HepG2 (cell line): ENCODE measurements around the gene LCN2. TPM values are rescaled to one million over a fixed set of nuclear protein-coding genes. Genes with fewer than 3 reads are reported as not detected.
A peak's percentile ranks its signal among the peaks of the same experiment; 100 is the strongest.

Experiments used
- DPF2 ChIP-seq: sonication (generic); formaldehyde crosslinking; IDR thresholded peaks from 2 replicates; pipeline ENCODE4 v1.4.0; 2020; ENCODE audit warnings: mild to moderate bottlenecking, low read depth, missing genetic modification reagents, borderline replicate concordance
- FOXM1 ChIP-seq: sonication (generic); formaldehyde crosslinking; IDR thresholded peaks from 2 replicates; pipeline ENCODE4 v1.5.0; 2020; ENCODE audit warnings: missing genetic modification reagents
- HCFC1 ChIP-seq: fragments of 150-350 bp; IDR thresholded peaks from 2 replicates; pipeline ENCODE4 v1.6.1; 2014; ENCODE audit warnings: low read depth, low read length
- HMGA1 ChIP-seq: sonication (generic); formaldehyde crosslinking; conservative IDR thresholded peaks from 2 replicates; pipeline ENCODE4 v1.4.0; 2020; ENCODE audit warnings: missing genetic modification reagents
- NCOA2 ChIP-seq: sonication (generic); formaldehyde crosslinking; IDR thresholded peaks from 2 replicates; pipeline ENCODE4 v1.8.0; 2022; ENCODE audit warnings: inconsistent platforms
- SAP130 ChIP-seq: IDR thresholded peaks from 2 replicates; pipeline ENCODE4 v1.6.1; 2016; ENCODE audit warnings: low read depth
- SETDB1 ChIP-seq: sonication (generic); formaldehyde crosslinking; IDR thresholded peaks from 2 replicates; pipeline ENCODE4 v1.5.1; 2020; ENCODE audit warnings: missing genetic modification reagents, mild to moderate bottlenecking, borderline replicate concordance
- SNAPC2 ChIP-seq: sonication (generic); formaldehyde crosslinking; IDR thresholded peaks from 2 replicates; pipeline ENCODE4 v1.8.1; 2022; ENCODE audit warnings: mild to moderate bottlenecking, missing genetic modification reagents
- ZNF225 ChIP-seq: sonication (generic); formaldehyde crosslinking; IDR thresholded peaks from 2 replicates; pipeline ENCODE4 v1.4.0; 2020; ENCODE audit warnings: mild to moderate bottlenecking, missing genetic modification reagents
- ZNF337 ChIP-seq: sonication (generic); formaldehyde crosslinking; IDR thresholded peaks from 2 replicates; pipeline ENCODE4 v1.5.1; 2020; ENCODE audit warnings: missing genetic modification reagents, low read depth, mild to moderate bottlenecking, borderline replicate concordance
- ZNF530 ChIP-seq: sonication (generic); formaldehyde crosslinking; IDR thresholded peaks from 2 replicates; pipeline ENCODE4 v1.5.0; 2020; ENCODE audit warnings: low read depth, mild to moderate bottlenecking, missing genetic modification reagents
- ZNF660 ChIP-seq: sonication (generic); formaldehyde crosslinking; IDR thresholded peaks from 2 replicates; pipeline ENCODE4 v1.5.1; 2020; ENCODE audit warnings: mild to moderate bottlenecking, low read depth, missing genetic modification reagents, borderline replicate concordance
- ZNF749 ChIP-seq: sonication (generic); formaldehyde crosslinking; IDR thresholded peaks from 2 replicates; pipeline ENCODE4 v1.8.0; 2022; ENCODE audit warnings: mild to moderate bottlenecking, missing genetic modification reagents, moderate library complexity, borderline replicate concordance
- ZSCAN5A ChIP-seq: sonication (generic); formaldehyde crosslinking; IDR thresholded peaks from 2 replicates; pipeline ENCODE4 v1.8.0; 2022; ENCODE audit warnings: mild to moderate bottlenecking, missing genetic modification reagents, borderline replicate concordance
- polyA plus RNA-seq, 8 experiments: library from polyadenylated mRNA; depleted of rRNA in 3 of 8; stranded (reverse) in 7 of 8; unstranded in 1 of 8; fragments of >200 nt; fragmentation: Illumina TruSeq in 4 of 8; extraction: Trizol in 4 of 8; gene quantifications; 2 replicates each; pipeline versions ENCODE4 v1.2.1 to v1.2.3, GENCODE V29; 2011 to 2016; ENCODE audit warnings: low read depth in 4 of 8, missing spikeins in 1 of 8, mixed read lengths in 1 of 8; ENCODE audit not compliant: insufficient read depth in 1 of 8
- total RNA-seq, 5 experiments: library from RNA; depleted of rRNA; stranded (reverse); fragments of >200 nt; fragmentation: Illumina TruSeq; extraction: Trizol; gene quantifications; 2 replicates each; pipeline ENCODE4 v1.2.3, GENCODE V29; 2016; ENCODE audit warnings: low read depth in 1 of 5
- TF ChIP-seq, protein P1 (sequence below), 2 experiments: sonication (generic) in 1 of 2; formaldehyde crosslinking in 1 of 2; IDR thresholded peaks; 2 replicates each; pipeline versions ENCODE4 v1.5.1 to v1.6.1; 2011 to 2020; ENCODE audit warnings: borderline replicate concordance in 1 of 2, low read depth in 1 of 2, low read length in 1 of 2, mild to moderate bottlenecking in 1 of 2, missing genetic modification reagents in 1 of 2, moderate library complexity in 1 of 2
- TF ChIP-seq, protein P2 (sequence below): sonication (generic); formaldehyde crosslinking; IDR thresholded peaks from 2 replicates; pipeline ENCODE4 v1.5.1; 2020; ENCODE audit warnings: mild to moderate bottlenecking, moderate library complexity, missing genetic modification reagents
- TF ChIP-seq, protein P3 (sequence below): sonication (generic); formaldehyde crosslinking; IDR thresholded peaks from 2 replicates; pipeline ENCODE4 v1.4.0; 2020; ENCODE audit warnings: missing genetic modification reagents

The LCN2 gene
- total and polyA plus RNA-seq, 2 of the 13 experiments (the other 11 are each of a cell fraction or from before 2014, with no cell fraction given): 0.38 to 1.4 TPM

DNA sequence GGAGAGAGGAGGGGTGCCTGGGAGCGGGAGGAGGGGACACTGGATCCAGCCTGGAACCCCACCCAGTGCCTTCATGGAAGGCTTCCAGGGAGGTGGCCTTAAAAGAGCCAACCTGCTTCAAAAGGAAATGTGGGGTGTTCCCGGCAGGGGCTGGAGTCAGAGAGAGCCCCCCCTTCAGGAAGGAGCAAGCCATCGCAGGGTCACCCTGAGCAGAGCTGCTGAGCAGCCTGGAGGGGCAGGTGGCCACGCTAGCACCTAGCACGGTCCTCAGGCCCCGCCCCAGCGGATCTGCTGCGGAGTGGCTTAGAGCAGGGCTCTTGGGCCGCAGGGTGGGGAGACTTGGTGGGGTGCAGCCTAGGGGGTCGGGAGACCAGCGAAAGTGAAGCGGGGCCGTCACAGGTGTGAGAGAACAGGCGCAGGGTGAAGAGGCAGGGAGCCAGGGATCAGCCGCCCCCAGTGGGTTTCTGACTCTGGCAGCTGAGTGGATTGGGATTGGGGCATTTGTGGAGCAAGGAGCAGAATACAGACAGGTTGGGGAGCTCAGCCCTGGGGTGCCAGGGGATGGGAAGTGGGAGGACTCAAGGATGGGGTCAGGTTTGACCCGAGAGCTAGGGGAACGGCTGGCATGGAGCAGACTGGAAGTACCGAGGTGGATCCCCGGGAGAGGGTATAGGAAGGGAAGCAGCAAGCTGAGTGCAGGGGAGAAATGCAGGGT, 1.5 kb downstream of the LCN2 start (continued):
- TF ChIP-seq, protein P1, sequence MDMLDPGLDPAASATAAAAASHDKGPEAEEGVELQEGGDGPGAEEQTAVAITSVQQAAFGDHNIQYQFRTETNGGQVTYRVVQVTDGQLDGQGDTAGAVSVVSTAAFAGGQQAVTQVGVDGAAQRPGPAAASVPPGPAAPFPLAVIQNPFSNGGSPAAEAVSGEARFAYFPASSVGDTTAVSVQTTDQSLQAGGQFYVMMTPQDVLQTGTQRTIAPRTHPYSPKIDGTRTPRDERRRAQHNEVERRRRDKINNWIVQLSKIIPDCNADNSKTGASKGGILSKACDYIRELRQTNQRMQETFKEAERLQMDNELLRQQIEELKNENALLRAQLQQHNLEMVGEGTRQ (IDR thresholded peaks at IDR 0.05; ENCODE audit: low read depth, low read length): no peak
- TF ChIP-seq, protein P1 (CRISPR knock-in tag; IDR thresholded peaks at IDR 0.05; ENCODE audit: borderline replicate concordance): no peak
- TF ChIP-seq NCOA2 (CRISPR knock-in tag) (no peak), SNAPC2 (CRISPR knock-in tag) (no peak), ZNF749 (CRISPR knock-in tag) (no peak), HCFC1 (no peak), ZSCAN5A (CRISPR knock-in tag) (no peak), SAP130 (CRISPR knock-in tag) (0 out of 2 replicates have a peak, but pooled peaks have one; percentile 15), ZNF337 (no peak), SETDB1 (CRISPR knock-in tag) (0 out of 2 replicates have a peak, but pooled peaks have one; percentile 55), DPF2 (CRISPR knock-in tag) (no peak), ZNF660 (CRISPR knock-in tag) (no peak), ZNF530 (CRISPR knock-in tag) (no peak), HMGA1 (CRISPR knock-in tag) (no peak), ZNF225 (no peak), FOXM1 (CRISPR knock-in tag) (no peak)
- TF ChIP-seq, protein P2, sequence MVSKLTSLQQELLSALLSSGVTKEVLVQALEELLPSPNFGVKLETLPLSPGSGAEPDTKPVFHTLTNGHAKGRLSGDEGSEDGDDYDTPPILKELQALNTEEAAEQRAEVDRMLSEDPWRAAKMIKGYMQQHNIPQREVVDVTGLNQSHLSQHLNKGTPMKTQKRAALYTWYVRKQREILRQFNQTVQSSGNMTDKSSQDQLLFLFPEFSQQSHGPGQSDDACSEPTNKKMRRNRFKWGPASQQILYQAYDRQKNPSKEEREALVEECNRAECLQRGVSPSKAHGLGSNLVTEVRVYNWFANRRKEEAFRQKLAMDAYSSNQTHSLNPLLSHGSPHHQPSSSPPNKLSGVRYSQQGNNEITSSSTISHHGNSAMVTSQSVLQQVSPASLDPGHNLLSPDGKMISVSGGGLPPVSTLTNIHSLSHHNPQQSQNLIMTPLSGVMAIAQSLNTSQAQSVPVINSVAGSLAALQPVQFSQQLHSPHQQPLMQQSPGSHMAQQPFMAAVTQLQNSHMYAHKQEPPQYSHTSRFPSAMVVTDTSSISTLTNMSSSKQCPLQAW (CRISPR knock-in tag): peak; percentile 28; the same call in 1 of the 2 replicates
- TF ChIP-seq, protein P3, sequence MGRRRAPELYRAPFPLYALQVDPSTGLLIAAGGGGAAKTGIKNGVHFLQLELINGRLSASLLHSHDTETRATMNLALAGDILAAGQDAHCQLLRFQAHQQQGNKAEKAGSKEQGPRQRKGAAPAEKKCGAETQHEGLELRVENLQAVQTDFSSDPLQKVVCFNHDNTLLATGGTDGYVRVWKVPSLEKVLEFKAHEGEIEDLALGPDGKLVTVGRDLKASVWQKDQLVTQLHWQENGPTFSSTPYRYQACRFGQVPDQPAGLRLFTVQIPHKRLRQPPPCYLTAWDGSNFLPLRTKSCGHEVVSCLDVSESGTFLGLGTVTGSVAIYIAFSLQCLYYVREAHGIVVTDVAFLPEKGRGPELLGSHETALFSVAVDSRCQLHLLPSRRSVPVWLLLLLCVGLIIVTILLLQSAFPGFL (CRISPR knock-in tag): no peak
